H54 (cell line): ENCODE results near the gene CD6.

Source experiments
- DNase-seq: peaks from one replicate; pipeline ENCODE4 v3.0.0; 2011; ENCODE audit warnings: low spot score, mixed read lengths; ENCODE audit not compliant: insufficient read length
- FAIRE-seq: peaks from 3 replicates; lab custom pipeline; 2011; peaks lifted over from hg19 to GRCh38; lab: Jason Lieb, UNC
- POLR2A ChIP-seq: IDR thresholded peaks from 2 replicates; pipeline ENCODE4 v1.6.1; 2011; ENCODE audit warnings: low read depth, mild to moderate bottlenecking, low read length

CD6 gene

GRCh38 chr11:60939855-60940254 lies 31.6 kb upstream of the CD6 start:
- FAIRE-seq, result no peak
- TF ChIP-seq POLR2A, result no peak
- DNase-seq, result no peak

- DNase-seq (no peak), FAIRE-seq (no peak)
- TF ChIP-seq POLR2A, result no peak
These were observed 29.9 kb upstream of the CD6 start for GRCh38 chr11:60941371-60942119.

GRCh38 chr11:60942219-60942618 lies 29.3 kb upstream of the CD6 start:
- TF ChIP-seq POLR2A, result no peak
- FAIRE-seq, result no peak

GRCh38 chr11:60942970-60943565 lies 28.4 kb upstream of the CD6 start:
- FAIRE-seq (no peak), DNase-seq (no peak)
- no peak for TF ChIP-seq POLR2A

More at GRCh38 chr11:60942219-60942618, 29.3 kb upstream of the CD6 start:
- DNase-seq, result no peak

- FAIRE-seq (no peak), DNase-seq (no peak)
These were observed 26.8 kb upstream of the CD6 start for GRCh38 chr11:60944490-60945294.

GRCh38 chr11:60945295-60945667 lies 26.2 kb upstream of the CD6 start:
- TF ChIP-seq POLR2A, result no peak
- no peak for FAIRE-seq
- no peak for DNase-seq

More at GRCh38 chr11:60944490-60945294, 26.8 kb upstream of the CD6 start:
- TF ChIP-seq POLR2A, result no peak

GRCh38 chr11:60946601-60947264 lies 24.7 kb upstream of the CD6 start:
- no peak for TF ChIP-seq POLR2A
- no peak for DNase-seq
- no peak for FAIRE-seq

GRCh38 chr11:60947700-60948099 lies 23.8 kb upstream of the CD6 start:
- DNase-seq (no peak), FAIRE-seq (no peak)
- TF ChIP-seq POLR2A, result no peak

- no peak for TF ChIP-seq POLR2A
- FAIRE-seq, result no peak
- no peak for DNase-seq
These were observed 23.2 kb upstream of the CD6 start for GRCh38 chr11:60948250-60948649.

- no peak for TF ChIP-seq POLR2A
- FAIRE-seq, result no peak
- no peak for DNase-seq
These were observed 21.5 kb upstream of the CD6 start for GRCh38 chr11:60950024-60950423.

- FAIRE-seq (no peak), DNase-seq (no peak)
- no peak for TF ChIP-seq POLR2A
These were observed 20.4 kb upstream of the CD6 start for GRCh38 chr11:60950933-60951605.

GRCh38 chr11:60951606-60951903 lies 19.9 kb upstream of the CD6 start:
- FAIRE-seq, result no peak
- DNase-seq, result no peak
- TF ChIP-seq POLR2A, result no peak
